Esophagus squamous epithelium (tissue), 5 donors: ENCODE results near the gene OR2L13. TPM values are rescaled to one million over a fixed set of nuclear protein-coding genes. Genes with fewer than 3 reads are reported as not detected.

ENCODE experiments used
- DNase-seq: peaks from one replicate; lab custom pipeline; 2025; lab: John Stamatoyannopoulos, UW
- H3K27ac ChIP-seq, 4 donors: fragments of 200-600 bp; sonication (generic); one replicate each; pipeline ENCODE4 v1.5.1; 2016 to 2019; ENCODE audit warnings: mild to moderate bottlenecking in 1 of 4
- H3K27me3 ChIP-seq, 4 donors: fragments of 200-600 bp; sonication (generic); 1 replicate in 3 of 4; 2 replicates in 1 of 4; pipeline versions ENCODE4 v1.5.1 to v1.6.0; 2017 to 2021; ENCODE audit warnings: antibody characterized with exemption in 1 of 4
- H3K36me3 ChIP-seq, 3 donors: fragments of 200-600 bp; sonication (generic); one replicate each; pipeline ENCODE4 v1.5.1; 2016 to 2019
- H3K4me1 ChIP-seq, 3 donors: fragments of 200-600 bp; sonication (generic); one replicate each; pipeline ENCODE4 v1.5.1; 2017 to 2019
- H3K4me3 ChIP-seq, 4 donors: fragments of 200-600 bp; sonication (generic); 1 replicate in 3 of 4; 2 replicates in 1 of 4; pipeline ENCODE4 v1.5.1; 2016 to 2019; ENCODE audit warnings: mild to moderate bottlenecking in 2 of 4, moderate library complexity in 1 of 4
- H3K9me3 ChIP-seq, 3 donors: fragments of 200-600 bp; sonication (generic); one replicate each; pipeline ENCODE4 v1.5.1; 2016 to 2019
- CTCF ChIP-seq, 6 experiments: fragments of 450-650 bp in 4 of 6; fragments of 200-600 bp in 2 of 6; sonication (generic) in 2 of 6; IDR thresholded peaks; one replicate each; pipeline ENCODE4 v1.5.1; 2016 to 2019; ENCODE audit warnings: antibody characterized with exemption in 6 of 6, mild to moderate bottlenecking in 4 of 6, moderate library complexity in 4 of 6
- POLR2A ChIP-seq, 4 donors: fragments of 450-650 bp; IDR thresholded peaks; one replicate each; pipeline ENCODE4 v1.6.1; 2017; ENCODE audit warnings: antibody characterized with exemption in 4 of 4, mild to moderate bottlenecking in 4 of 4, moderate library complexity in 3 of 4
- whole genome bisulfite sequencing, 2 donors: methylation state at CpG; one replicate each; pipeline ENCODE4 v1.1.5; 2018; 5-methylcytosine and 5-hydroxymethylcytosine counted together
- intact Hi-C: fragments of 100-400 bp; cut with DNase I; formaldehyde crosslinking; loops from one replicate; pipeline ENCODE4 v1.15.0; 2022
- small RNA-seq, 4 donors: library from RNA; depleted of rRNA; stranded (forward); fragments of <200 nt; gene quantifications; one replicate each; pipeline ENCODE3, GENCODE V24; 2016
- total RNA-seq, 4 donors: library from RNA; depleted of rRNA; stranded (reverse); fragments of >200 nt; gene quantifications; one replicate each; pipeline ENCODE4 v1.1.0, GENCODE V29; 2016
- donor health status: DM: yes; HTN: yes; CAD: no.

The OR2L13 gene
- total RNA-seq, 4 donors from 2014 or later: not detected

DNA sequence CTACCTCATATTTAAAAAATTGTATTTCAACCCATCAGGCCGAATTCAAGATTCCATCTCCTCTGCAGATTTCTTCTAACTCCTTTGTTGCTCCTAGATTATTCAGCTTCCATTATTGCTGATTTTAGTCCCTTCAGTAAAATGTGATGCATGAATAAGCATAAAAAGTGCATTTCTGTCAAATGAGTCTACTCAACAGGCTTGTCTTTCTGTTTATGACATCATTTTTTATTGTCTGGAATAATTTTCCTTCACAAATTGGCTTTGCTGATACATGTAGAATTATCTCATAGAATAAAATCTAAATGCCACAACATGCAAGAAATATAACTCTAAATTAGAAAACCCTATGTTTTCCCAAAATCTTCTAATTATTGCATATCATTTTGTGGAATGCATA lies 48.3 kb downstream of the OR2L13 start:
- 22 to 29% methylated on average over 1 of the region's 1 CpG for WGBS, 2 donors
- no peak overlapping the region for H3K4me3 ChIP-seq
- no peaks in the 10 kb centered on the region for H3K9me3 ChIP-seq
- no peak overlapping the region for H3K27ac ChIP-seq
- DNase-seq: no peak
- H3K4me1 ChIP-seq: no peaks in the 10 kb centered on the region
- TF ChIP-seq CTCF (IDR thresholded peaks at IDR 0.05): no peak
- no peak for TF ChIP-seq POLR2A (IDR thresholded peaks at IDR 0.05)
- H3K27me3 ChIP-seq: no peaks in the 10 kb centered on the region
- intact Hi-C loops: no loop called here
- no peaks in the 10 kb centered on the region for H3K36me3 ChIP-seq

- intact Hi-C loops: no loop called here
- Histone ChIP-seq H3K4me1 (no peaks in the 10 kb centered on the region), H3K4me3 (no peak within 1 kb of the TSS), H3K27me3 (no peaks in the 10 kb centered on the region), H3K9me3 (no peaks in the 10 kb centered on the region), H3K27ac (no peak within 1 kb of the TSS), H3K36me3 (no peaks in the 10 kb centered on the region)
- TF ChIP-seq POLR2A (IDR thresholded peaks at IDR 0.05): no peak
- TF ChIP-seq CTCF (IDR thresholded peaks at IDR 0.05): no peak
- no peak for DNase-seq
- 70 to 71% methylated on average over 3 of the region's 3 CpGs for WGBS, 2 donors
Measured at GRCh38 chr1:248144513-248145198, 49.7 kb downstream of the OR2L13 start, which contains the start of gene OR2M5. Gene OR2M5 (plus strand): TSS chr1:248145148. CDS start chr1:248145148, 0 bp downstream.

Small RNA genes lying within 50 kb of the gene (small RNA-seq; reads per million reads assigned to genes)
- 0 reads per million in 4 donors for gene RF00019

Other genes starting within 250 kb of the OR2L13 start
- 1 to 10 TPM in 1 of 4 donors, under 1 TPM in 2, not detected in 1; 0.19 to 6.5 (median 0.26) TPM for gene TRIM58, start 238.0 kb upstream of the OR2L13 start, total RNA-seq
- gene OR2W3, start 199.6 kb upstream of the OR2L13 start, total RNA-seq: 1 to 10 TPM in 2 of 4 donors, not detected in 2; 1.5 to 1.8 TPM
- under 1 TPM in 1 of 4 donors, not detected in 3; 0.23 TPM for gene OR2T8, start 174.9 kb upstream of the OR2L13 start, total RNA-seq
- gene OR2AJ1, start 170.3 kb upstream of the OR2L13 start, total RNA-seq: not detected
- gene OR2L8, start 146.3 kb upstream of the OR2L13 start, total RNA-seq: not detected
- not detected for gene OR2AK2, start 130.0 kb upstream of the OR2L13 start, total RNA-seq
- not detected for gene OR2L5, start 81.5 kb upstream of the OR2L13 start, total RNA-seq
- gene OR2L2, start 65.1 kb upstream of the OR2L13 start, total RNA-seq: not detected
- gene OR2L3, start 48.3 kb upstream of the OR2L13 start, total RNA-seq: not detected
- not detected for gene OR2M5, start 50.0 kb downstream of the OR2L13 start, total RNA-seq
- not detected for gene OR2M2, start 79.6 kb downstream of the OR2L13 start, total RNA-seq
- not detected for gene OR2M3, start 102.1 kb downstream of the OR2L13 start, total RNA-seq
- gene OR2M4, start 136.2 kb downstream of the OR2L13 start, total RNA-seq: not detected
- gene OR2T33, start 182.8 kb downstream of the OR2L13 start, total RNA-seq: not detected
- not detected for gene OR2T12, start 208.2 kb downstream of the OR2L13 start, total RNA-seq
- gene OR2M7, start 229.4 kb downstream of the OR2L13 start, total RNA-seq: not detected